ENCODE data around the gene ALDH5A1.
"Not testable (repeated sequence)": the region's sequence is repeated elsewhere in the genome, so short reads cannot be mapped to it uniquely, and the experiment has no call there.

ALDH5A1 gene

DNA sequence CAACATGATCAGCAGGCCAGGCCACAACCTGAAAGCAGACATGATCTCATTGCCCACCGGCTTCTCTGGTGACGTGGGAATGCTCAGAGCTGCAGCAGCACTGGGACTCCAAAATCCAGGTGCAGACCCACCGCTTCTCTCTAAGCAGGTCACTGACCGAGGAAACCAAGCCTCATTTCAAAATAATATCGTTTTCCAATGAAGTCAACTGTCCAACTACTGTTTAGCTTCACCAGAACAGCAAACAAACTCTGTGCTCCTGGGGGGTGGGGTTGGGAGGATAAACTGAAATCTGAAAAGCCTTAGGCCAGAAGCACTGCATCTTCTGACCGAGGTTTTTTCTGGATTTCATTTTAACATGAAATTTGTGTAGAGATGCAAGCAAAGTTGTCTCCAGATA is 5.3 kb upstream of the ALDH5A1 start, which contains the start of gene GPLD1:
Gene GPLD1 (minus strand): TSS at position 109 of the 400 bp plus-strand sequence. CDS start 67 bp downstream, at position 42.
- no peak for DNase-seq

DNA sequence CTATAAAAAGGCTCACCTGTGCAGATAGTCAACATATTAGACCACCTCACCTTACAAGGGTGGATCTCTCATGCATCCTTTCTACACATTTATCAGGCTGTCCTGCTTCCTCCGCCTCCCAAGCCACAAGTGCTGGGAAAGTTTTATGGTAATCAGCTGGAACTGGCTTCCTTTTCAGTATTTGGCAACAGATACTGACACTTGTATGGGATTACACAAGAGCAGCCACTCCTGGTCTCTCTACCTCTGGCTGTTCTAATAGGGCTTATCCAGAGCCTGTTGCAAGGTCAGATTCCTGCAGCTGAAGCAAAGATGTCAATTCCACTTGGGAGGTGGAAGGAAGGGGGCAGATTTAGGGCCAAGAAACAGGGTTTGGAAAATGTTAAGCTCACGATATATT is 4.9 kb upstream of the ALDH5A1 start:
- no peak for DNase-seq

DNA sequence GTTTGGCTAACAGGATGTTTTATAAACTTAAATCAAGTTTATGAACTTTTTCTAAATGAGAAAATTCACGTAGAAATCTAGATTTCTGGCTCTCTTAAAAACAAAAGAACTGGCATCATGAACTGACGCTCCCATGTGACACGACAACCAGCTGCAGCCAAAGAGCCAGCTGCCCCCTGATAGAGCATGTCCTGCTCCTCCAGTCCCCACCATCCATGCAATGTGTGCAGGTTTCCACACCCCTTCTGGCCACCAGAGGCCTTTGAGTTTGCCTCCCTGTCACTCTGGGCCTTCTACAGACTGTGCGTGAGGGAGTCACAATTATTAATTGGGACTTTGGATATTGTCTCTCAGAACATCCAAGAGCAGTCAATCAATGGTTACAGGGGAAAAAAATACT is 3.8 kb upstream of the ALDH5A1 start:
- DNase-seq: no peak

DNA sequence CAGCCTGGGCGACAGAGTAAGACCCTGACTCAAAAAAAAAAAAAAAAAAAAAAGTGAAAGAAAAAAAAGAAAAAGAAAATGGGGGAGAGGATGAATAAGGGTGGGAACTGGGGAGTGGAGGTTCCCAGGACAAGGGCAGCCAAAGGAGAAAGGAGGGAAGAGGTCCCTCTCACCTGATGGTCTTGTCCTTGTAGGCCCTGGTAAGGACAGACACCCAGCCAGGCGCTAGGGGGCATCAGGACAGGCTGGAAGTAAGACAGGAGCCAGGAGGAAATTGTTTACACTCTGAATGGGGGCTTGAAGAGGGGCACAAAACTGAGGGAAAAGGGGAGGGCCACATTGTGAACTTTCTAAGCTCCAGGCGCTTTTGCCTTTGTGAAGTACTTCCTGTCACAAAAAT is 2.3 kb upstream of the ALDH5A1 start:
- no peak for DNase-seq

DNA sequence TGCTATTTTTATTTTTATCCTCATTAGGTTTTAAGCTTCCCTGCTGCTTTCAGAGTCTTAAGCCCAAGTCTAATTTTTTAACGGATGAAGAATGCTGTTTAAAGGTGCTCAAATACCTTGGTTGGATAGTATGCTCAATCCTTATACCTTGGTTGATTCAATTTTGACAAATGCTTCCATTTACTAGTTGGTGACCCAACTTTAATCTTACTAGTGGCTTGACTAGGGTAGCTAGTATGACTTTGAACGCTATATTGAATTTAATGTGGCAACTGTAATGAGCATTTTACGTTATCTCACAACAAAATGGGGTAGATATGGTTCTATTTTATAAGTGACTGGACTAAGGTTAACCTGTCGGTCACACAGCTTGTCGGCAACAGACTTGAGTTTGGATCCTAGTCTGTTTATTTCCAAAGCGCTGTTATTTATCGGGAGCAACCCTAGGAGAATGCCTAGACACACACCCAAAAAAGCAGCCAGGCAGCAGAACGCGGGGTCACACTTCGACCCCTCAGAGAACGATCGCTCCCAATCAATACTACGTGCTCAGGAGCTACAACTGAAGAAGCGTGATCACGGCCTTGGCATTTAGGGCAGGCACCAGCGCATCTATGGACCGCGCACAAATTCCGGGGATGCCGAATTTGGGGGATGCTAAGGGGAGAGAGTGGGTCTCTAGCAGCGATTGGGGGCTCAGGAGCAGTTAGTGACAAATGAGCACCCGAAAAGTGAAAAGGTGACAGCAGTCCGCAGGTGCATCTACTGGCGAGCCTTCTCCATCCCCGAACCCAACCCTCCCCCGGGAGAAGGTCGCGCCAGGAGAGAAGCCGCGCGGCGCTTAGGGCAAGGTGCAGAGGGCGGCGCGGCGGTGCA is 586 bp upstream of the ALDH5A1 start:
- DNase-seq: no peak

DNA sequence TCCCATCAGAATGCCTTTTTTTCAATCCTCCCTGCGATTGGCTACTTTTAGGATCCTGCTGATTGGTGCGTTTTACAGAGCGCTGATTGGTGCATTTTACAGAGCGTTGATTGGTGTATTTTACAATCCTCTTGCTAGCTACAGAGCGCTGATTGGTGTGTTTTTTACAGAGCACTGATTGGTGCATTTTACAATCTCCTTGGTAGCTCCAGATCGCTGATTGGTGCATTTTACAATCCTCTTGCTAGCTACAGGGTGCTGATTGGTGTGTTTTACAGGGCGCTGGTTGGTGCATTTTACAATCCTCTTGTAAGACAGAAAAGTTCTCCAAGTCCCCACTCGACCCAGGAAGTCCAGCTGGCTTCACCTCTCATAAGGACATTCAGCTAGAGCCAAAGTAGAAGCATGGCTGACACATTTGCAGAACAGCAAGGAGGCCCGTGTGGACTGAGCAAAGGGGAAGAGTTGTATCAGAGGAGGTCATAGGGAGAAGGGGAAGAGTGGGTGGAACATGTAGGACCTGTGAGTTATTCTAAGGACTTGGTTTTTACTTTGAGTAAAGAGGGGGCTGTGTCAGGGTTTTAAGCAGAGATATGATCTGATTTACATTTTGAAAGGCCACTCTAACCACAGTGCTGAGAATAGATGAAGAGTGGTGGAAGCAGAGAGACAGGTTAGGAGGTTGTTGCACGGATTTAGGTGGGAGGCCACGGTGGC is 2.6 kb downstream of the ALDH5A1 start:
- no peak for DNase-seq

DNA sequence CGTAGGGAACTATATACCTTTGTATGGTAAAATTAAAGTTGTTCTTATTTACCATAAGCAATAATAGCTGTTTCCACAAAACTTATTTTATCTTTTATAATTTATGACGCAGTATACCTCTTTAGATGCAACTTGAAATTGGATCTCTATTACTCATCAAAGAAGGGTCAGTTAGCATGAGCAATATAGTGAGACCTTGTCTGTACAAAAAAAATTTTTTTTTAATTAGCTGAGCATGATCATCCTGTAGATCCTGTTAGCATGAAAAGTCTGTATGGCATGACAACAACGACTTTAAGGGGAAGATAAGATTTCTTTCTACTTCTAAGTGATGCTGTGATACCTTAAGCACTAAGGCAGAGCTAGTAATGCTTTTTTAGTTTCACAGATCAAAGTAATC is 5.9 kb downstream of the ALDH5A1 start:
- DNase-seq: no peak

DNA sequence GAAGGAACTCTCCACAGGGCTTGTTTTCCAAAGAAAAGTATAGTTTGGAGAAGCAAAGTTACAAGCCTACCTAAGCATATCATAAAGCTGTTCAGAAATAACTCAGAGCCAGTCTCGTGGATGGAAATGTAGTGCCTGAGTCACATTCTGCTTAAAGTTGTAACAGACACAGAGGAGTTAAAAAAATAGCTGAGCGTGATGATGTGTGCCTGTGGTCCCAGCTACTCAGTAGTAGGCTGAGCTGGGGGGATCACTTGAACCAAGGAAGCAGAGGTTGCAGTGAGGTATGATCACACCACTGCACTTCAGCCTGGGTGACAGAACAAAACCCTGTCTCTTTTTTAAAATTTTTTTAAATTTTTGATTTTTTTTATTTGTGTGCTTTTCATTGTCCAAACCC is 6.6 kb downstream of the ALDH5A1 start:
- no peak for DNase-seq

DNA sequence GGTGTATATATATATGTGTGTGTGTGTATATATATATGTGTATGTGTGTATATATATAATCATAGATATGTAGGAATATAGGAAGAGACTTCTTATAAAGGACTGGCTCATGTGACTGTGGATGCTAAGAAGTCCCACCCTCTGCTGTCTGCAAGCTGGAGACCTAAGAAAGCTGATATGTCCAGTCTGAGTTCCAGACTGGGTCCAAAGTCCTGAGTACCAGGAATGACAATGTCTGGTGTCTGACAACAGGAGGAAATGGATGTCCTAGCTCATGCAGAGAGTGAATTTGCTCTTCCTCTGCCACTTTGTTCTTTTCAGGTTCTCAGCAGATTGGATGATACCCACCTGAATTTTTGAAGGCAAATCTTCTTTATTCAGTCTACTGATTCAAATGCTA is 7.1 kb downstream of the ALDH5A1 start:
- DNase-seq: no peak

DNA sequence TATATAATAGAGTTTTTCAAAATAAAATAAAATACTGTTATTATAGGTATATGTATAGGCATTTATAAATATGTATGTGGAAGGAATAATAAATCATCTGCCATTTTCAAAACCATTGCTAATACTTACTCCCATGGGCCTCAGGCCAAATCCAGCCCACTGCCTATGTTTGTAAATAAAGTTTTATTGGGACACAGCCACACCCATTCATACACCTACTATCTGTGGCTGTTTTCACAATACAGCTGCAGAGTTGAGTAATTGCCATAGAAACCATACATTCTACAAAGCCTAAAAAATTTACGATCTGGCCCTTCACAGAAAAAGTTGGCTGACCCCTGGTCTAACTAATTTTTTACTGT is 9.5 kb downstream of the ALDH5A1 start:
- DNase-seq: no peak

DNA sequence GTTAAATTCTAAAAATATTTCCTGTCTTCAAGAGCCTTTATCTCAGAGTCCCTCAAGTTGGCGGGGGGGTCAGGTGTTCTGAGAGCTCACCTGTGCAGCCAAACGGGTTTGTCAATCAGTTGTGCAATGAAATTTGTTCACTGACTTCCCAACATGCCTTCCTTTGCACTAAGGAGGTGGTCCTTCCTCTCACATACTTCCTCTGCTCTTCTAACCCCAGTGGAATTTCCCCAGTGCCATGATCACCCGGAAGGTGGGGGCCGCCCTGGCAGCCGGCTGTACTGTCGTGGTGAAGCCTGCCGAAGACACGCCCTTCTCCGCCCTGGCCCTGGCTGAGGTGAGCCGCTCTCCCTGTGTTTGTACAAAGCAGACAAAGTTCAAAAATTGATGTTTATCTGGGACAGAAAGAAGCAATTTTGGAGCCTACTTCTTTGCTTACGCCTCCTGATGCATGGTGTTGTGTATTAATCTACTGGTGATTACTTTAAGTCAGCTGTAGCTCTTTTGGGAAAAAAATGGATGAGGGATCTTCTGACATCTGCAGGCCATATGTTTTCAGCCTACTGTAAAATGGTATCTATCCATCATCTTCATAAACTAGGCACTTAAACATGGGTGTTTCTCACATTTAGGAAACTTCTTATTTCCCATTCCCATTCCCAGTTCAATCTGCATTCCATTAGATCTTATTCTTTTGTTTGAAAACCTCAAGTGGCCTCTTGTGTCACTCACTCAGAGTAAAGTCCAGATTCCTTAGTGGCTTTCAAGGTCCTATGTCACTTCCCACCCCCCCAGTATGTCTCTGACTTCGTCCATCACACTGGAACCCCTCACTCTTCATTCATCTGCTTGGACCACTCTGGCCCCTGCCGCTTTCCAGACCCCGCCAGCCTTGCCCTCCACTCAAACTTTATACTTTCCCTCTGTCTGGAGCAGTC is 10.1 kb downstream of the ALDH5A1 start:
- no peak for DNase-seq

DNA sequence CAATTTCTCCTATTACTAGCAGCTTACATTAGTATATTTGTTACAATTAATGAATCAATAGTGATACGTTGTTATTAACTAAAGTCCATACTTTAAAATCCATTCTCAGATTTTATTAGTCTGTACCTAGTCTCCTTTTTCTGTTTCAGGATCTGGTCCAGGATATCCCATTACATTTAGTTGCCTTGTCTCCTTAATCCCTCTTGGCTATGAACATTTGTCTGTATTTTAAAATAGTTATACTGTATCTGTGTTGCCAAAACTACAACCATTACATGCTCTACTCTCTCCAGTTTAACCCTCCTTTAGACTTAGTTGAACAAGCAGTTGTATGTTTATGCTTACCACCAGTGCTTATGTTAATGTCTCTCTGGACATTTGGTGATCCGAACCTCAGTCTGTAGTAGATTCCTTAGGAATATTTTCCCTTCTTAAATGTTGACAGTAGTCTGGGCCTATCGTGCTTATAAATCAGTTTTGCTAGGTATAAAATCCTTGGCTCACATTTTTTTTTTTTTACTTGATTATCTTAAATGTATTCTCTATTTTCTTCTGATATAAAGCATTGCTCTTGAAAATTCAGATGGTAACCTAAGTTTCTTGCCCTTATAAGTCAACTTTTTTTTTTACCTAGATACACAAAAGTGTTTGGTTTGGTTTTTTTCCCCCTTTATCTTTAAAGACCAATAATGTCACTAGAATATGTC is 12.2 kb downstream of the ALDH5A1 start:
- DNase-seq: no peak

DNA sequence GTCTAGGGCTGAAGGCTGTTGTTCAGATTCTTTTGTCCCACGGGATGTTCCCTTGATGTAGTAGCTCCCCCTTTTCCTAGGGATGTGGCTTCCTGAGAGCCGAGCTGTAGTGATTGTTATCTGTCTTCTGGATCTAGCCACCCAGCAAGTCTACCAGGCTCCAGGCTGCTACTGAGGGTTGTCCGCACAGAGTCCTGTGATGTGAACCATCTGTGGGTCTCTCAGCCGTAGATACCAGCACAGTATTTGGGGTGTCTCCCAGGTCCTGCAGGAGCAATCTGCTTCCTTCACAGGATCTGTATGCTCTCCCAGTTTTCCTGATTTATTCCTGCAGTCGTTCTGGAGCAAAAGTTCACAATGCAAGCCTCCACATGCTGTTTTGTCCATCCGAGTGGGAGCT is 17.2 kb downstream of the ALDH5A1 start:
- not testable (repeated sequence) for DNase-seq

DNA sequence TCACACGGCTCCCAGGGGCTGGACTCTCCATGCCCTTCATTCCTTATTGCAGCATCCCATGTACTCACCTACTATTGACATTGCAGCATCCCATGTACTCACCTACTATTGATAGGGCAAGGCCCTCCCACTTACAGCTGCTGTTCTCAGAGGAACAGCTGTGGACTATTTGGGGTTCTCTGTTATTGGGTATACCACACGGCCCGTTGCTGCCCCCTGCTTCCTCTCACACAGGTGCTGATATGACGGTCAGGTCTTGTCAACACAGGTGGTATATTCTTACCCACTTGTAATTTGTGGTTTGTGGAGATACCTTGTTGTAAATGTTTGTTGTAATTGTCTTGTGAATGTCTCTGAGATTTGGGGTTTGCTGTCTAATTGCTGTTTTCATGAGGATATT is 18.8 kb downstream of the ALDH5A1 start:
- no peak for DNase-seq

DNA sequence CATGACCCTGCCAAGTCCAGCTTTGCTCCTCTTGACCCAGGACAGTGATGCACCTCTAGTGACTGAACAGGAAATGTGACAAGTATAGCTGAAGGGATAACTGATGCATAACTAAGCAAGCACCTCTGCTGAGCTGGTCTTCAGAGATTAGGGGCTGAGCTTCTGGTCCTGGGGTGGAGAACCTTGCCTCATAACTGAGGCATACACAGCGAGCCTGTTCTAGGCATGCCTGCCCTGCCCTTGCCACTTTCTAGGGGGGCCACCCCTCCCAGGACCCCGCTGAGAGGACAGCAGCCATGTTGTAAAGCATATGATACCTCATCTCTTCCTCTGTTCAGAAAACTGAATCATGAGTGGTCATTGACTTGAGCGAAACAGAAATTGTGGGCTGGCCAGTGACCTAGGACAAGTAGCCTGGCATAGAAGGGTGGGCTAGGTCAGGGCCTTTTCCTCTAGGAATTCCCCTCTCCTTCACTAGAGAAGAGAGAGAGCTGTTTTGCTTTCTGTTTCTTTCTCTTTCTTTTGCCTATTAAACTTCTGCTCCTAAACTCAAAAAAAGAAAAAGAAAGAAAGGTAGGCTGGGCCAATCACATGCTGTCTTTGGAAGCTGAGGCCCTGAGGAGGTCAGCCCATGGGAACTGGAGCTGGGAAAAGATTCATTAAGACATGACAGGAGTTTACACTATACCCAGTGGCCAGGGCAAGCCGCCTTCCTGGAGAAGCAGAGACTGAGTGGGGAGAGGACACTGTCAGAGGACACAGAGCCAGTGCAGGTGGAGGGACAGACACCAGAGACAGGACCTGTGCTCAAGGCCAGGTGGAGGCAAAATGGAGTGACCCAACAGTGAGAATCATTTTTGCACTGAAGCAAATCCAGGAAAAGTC is 23.1 kb downstream of the ALDH5A1 start:
- no peak for DNase-seq

DNA sequence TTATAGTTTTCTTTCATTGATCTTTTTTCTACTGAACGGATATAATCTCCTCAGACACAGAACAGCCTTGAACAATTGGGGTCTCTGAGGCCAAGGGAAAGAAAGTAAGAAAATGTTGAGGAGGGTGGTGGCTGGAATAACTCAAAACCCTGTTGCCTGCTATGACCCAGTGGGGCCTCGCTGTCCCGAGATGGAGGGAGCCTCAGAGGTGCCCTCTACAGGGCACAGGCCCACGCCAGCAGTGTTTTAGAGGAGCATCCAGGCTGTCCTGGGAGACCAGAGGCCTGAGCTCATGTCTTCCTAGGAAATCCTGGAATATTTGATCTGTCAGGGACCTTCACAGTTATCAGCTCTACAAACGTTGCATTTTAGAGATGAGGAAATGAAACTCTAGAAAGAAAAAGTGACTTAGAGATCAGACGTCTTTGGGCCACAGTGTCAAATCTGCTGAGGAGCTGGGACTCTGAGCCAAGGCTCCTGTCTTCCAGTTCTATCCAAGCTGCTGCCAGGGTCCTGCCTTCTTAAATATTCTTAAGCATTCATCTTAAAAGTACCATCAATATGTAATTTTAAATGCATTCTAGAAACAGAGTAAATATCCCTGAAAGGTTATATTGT is 26.3 kb downstream of the ALDH5A1 start:
- DNase-seq: no peak

DNA sequence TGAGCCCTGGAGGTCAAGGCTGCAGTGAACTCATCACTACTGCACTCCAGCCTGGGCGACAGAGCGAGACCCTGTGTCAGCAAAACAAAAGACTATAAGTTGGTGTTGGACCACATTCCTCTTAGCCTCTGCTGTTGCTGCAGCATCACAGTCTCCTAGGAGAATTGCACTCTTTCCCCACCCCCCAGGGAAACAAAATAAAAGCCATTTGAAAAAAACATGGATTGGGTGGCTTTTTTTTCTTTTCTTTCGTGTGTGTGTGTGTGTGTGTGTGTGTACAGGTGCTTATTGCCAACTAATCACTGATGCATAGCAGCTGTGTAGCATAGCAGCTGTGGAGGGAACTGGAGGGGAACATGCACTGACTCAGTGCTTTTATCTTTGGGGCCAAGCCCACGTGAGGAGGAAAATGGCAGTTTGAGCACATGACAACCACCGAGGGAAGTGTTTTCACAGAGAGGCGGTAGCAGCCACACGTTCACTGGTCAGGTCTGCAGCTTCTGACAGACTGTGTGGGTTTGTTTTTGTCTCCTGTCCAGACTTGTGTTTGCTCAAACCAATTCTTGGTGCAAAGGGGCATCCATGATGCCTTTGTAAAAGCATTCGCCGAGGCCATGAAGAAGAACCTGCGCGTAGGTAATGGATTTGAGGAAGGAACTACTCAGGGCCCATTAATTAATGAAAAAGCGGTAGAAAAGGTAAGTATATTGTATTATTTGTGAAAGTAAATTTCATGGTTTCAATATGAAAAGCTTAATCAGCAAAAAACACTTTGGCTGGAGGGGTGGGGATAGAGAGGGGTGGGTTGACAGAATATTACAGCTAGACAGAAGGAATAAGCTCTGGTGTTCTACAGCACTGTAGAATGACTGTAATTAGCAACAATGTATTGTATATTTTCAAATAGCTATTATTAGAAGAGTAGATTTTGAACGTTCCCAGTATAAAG is 27.7 kb downstream of the ALDH5A1 start:
- peak; percentile 95 for DNase-seq

DNA sequence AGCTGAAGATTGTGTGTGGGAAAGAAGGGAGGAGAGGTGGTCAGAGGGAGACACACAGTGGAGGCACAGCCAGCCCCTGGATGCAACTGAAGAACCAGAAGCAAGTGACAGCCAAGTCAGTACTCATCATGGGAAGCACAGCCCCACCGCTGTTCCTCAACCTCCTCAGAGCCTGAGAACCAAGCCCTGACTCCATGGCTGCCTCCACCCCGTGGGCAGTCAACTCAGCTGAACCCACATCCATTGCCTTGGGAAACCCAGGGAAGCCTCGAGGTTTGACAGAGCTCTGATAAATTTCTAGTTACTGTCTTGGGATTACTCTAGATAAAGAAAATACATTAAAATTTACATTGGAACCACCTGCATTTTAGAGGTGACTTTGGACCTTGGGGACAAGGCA is 29.6 kb downstream of the ALDH5A1 start:
- no peak for DNase-seq

DNA sequence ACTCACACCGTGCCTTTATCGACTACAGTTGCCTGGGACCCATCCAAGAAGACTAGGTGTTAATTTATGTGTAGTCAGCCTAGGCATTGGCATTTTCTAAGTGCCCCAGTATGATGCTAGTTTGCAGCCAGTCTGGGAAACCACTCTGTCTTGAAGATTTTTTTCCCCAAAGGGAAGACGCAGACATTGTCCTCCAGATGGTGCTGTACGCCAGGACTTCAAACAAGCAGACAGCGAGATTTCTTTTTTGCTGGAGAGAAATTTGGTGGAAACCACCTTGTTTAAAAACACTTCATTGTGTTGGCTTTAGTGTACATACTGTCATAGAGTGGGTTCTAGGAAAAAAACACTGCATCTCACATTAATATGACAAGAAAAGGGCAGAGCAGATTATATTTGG is 30.0 kb downstream of the ALDH5A1 start:
- DNase-seq: peak; percentile 41

DNA sequence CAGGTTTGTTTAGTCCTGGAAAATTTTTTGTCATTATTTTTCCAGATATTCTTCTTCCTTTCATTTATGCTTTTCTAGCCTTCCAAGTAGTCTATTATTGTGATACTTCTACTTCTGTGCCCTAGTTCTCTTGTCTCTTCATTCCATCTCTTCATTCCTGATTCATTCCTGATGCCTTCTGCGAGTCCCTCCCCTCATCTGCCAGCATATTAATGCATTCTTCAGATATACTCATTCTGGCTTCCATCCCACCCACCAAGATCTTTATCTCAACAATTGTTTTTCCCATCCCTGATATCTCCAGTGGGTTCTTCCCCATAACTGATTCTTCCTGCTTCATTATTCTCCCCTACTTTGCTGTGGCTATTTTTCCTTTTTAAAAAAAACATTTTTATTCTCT is 35.2 kb downstream of the ALDH5A1 start:
- no peak for DNase-seq

Measured in NCI-H2029 treated with DMSO at 0.1 percent for 48 hours (cell line).